ENCODE data around the gene SFMBT2. TPM values are rescaled to one million over a fixed set of nuclear protein-coding genes. Genes with fewer than 3 reads are reported as not detected.

SFMBT2 gene
- total RNA-seq, 4 donors from 2014 or later = 7.6 to 15.4 (median 10.8) TPM

DNA sequence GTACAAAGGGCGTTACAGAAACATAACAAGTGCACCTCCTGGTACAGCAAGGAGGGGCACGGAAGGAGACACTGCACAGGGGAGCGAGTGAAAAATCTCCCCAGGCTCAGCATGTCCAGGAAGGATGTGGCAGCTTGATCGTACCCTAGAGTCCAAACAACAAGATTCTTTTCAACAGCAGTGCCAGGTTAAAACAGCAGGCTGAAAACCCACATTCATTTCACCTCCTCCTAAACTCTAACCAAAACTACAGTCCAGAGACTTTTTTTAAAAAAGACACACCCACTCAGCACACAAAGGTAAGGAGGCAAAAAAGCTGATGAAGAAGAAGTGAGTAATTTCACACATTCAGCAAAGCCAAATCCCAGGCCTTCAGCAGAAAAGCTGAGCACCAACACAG lies 138.8 kb downstream of the SFMBT2 start:
- TF ChIP-seq EP300 (IDR thresholded peaks at IDR 0.05) = no peak
- TF ChIP-seq, protein P1, sequence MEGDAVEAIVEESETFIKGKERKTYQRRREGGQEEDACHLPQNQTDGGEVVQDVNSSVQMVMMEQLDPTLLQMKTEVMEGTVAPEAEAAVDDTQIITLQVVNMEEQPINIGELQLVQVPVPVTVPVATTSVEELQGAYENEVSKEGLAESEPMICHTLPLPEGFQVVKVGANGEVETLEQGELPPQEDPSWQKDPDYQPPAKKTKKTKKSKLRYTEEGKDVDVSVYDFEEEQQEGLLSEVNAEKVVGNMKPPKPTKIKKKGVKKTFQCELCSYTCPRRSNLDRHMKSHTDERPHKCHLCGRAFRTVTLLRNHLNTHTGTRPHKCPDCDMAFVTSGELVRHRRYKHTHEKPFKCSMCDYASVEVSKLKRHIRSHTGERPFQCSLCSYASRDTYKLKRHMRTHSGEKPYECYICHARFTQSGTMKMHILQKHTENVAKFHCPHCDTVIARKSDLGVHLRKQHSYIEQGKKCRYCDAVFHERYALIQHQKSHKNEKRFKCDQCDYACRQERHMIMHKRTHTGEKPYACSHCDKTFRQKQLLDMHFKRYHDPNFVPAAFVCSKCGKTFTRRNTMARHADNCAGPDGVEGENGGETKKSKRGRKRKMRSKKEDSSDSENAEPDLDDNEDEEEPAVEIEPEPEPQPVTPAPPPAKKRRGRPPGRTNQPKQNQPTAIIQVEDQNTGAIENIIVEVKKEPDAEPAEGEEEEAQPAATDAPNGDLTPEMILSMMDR (IDR thresholded peaks at IDR 0.05) = no peak
- TF ChIP-seq POLR2AphosphoS5 (IDR thresholded peaks at IDR 0.05) = no peak
- TF ChIP-seq POLR2A (IDR thresholded peaks at IDR 0.05; ENCODE audit: low read depth) = no peak
- Histone ChIP-seq H3K27me3 (no peaks in the 10 kb centered on the region), H3K36me3 (peaks cover 0 to 13% (median 5%) of the 10 kb centered on the region in 4 donors), H3K4me1 (peaks cover 0 to 34% (median 21%) of the 10 kb centered on the region in 4 donors), H3K27ac (replicated peaks in 1 of 4) (no peak overlapping the region), H3K9me3 (no peaks in the 10 kb centered on the region), H3K4me3 (no peak overlapping the region)
- intact Hi-C loops (cut with DNase I) = no loop called here
- DNase-seq (ENCODE audit: extremely low spot score) = no peak
- WGBS = 98% methylated on average over 4 of the region's 4 CpGs

DNA sequence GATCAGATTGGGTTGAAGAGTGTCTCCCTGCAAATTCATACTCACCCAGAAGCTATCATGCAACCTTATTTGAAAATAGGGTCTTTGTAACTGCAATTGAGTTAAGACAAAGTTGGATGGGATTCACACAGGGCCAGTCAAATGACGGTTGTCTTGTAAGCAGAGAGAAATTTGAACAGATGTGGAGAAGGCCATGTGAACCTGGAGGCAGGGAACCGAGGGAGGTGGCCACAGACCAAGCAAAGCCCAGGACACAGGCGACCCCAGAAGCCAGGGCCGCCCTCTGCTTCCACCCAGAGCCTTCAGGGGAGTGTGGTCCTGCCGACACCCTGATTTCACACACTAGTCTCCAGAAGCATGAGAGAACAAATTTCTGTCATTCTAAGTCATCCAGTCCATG lies 140.8 kb downstream of the SFMBT2 start:
- intact Hi-C loops (cut with DNase I) = no loop called here
- 66% methylated on average over 5 of the region's 5 CpGs for WGBS
- Histone ChIP-seq H3K27me3 (no peaks in the 10 kb centered on the region), H3K36me3 (peaks cover 0 to 5% (median 2%) of the 10 kb centered on the region in 4 donors), H3K4me3 (no peak overlapping the region), H3K9me3 (no peaks in the 10 kb centered on the region), H3K27ac (replicated peaks in 1 of 4) (peak overlapping the region; percentile 49 to 71 (median 68)), H3K4me1 (peaks cover 3 to 54% (median 34%) of the 10 kb centered on the region in 4 donors)
- TF ChIP-seq EP300 (IDR thresholded peaks at IDR 0.05) = no peak
- TF ChIP-seq POLR2A (IDR thresholded peaks at IDR 0.05; ENCODE audit: low read depth) = no peak
- no peak for TF ChIP-seq POLR2AphosphoS5 (IDR thresholded peaks at IDR 0.05)
- TF ChIP-seq, protein P1 (IDR thresholded peaks at IDR 0.05) = no peak
- DNase-seq (ENCODE audit: extremely low spot score) = no peak

DNA sequence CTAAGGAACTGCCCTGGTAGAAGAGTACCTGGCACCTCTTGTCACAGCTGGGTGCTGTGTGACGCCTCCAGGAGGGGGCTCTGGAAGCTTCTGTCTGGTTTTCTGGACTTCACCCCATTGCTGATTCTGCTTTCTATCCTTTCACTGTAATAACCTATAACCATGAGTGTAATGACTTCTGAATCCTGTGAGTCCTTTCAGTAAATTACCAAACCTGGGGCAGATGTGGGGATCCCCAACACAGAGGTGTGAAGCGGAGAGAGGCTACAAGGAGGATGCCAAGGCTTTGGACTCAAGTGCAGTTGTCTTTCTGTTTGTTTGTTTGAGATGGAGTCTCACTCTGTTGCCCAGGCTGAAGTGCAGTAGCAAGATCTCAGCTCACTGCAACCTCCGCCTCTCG lies 143.7 kb downstream of the SFMBT2 start:
- intact Hi-C loops (cut with DNase I) = no loop called here
- 98% methylated on average over 4 of the region's 4 CpGs for WGBS
- no peaks in the 10 kb centered on the region for H3K27me3 ChIP-seq
- TF ChIP-seq POLR2AphosphoS5 (IDR thresholded peaks at IDR 0.05) = no peak
- TF ChIP-seq, protein P1 (IDR thresholded peaks at IDR 0.05) = no peak
- peaks cover 18 to 74% (median 49%) of the 10 kb centered on the region in 4 donors for H3K4me1 ChIP-seq
- H3K27ac ChIP-seq (replicated peaks in 1 of 4) = peak overlapping the region in 3 of 4 donors; percentile 72 to 83 (median 80)
- H3K4me3 ChIP-seq = no peak overlapping the region
- no peak for DNase-seq (ENCODE audit: extremely low spot score)
- H3K9me3 ChIP-seq = no peaks in the 10 kb centered on the region
- H3K36me3 ChIP-seq = no peaks in the 10 kb centered on the region

DNA sequence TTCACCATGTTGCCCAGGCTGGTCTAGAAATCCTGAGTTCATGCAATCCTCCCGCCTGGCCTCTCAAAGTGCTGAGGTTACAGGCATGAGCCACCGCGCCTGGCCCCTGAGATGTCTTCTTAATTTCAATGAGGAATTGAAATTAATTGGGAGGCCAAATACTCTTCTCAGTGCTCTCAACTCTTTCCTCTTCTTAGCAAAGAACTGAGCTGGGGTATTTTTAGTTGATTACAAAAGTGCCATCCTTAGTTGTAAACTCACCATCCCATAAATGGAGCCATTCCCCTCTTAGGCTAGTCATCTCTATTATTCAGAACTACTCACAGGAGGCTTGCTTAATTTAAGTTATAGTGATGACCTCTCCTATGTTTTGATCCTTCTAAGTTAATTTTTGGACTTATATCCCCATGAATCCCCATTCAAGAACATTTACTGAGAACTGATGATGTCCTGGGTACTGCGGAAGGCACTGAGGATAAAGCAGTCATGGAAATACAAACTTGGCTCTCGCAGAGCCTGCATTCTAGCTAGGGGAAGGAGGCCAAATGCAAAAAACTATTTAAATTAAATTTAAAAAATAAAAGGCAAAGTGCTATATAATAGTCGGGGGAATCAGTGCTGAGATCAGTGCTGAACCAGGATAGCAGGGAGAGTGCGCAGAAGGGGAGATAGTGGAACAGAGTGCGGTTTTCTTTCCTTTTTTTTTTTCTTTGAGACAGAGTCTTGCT lies 145.3 kb downstream of the SFMBT2 start:
- DNase-seq (ENCODE audit: extremely low spot score) = no peak
- H3K27ac ChIP-seq (replicated peaks in 1 of 4) = peak overlapping the region; percentile 58 to 83 (median 76)
- H3K36me3 ChIP-seq = no peaks in the 10 kb centered on the region
- 67% methylated on average over 8 of the region's 8 CpGs for WGBS
- no peaks in the 10 kb centered on the region for H3K9me3 ChIP-seq
- intact Hi-C loops (cut with DNase I) = no loop called here
- no peaks in the 10 kb centered on the region for H3K27me3 ChIP-seq
- TF ChIP-seq POLR2AphosphoS5 (IDR thresholded peaks at IDR 0.05) = peak in 1 of 2 donors; percentile 11
- TF ChIP-seq, protein P1 (IDR thresholded peaks at IDR 0.05) = no peak
- peaks cover 26 to 83% (median 63%) of the 10 kb centered on the region in 4 donors for H3K4me1 ChIP-seq
- H3K4me3 ChIP-seq = no peak overlapping the region

Measured in esophagus muscularis mucosa (tissue), 4 donors.